OCI-LY7 (cell line): ENCODE measurements around the gene CA11.

Experiments used
- CTCF ChIP-seq: fragments of 200-600 bp; sonication (generic); conservative IDR thresholded peaks from 2 replicates; pipeline ENCODE4 v1.5.1; 2014; ENCODE audit warnings: mild to moderate bottlenecking, antibody characterized with exemption, low read length, moderate library complexity, mixed read lengths
- EZH2phosphoT487 ChIP-seq: fragments of 200-600 bp; sonication (generic); IDR thresholded peaks from 2 replicates; pipeline ENCODE4 v1.6.1; 2018; ENCODE audit warnings: low read depth, borderline replicate concordance, mild to moderate bottlenecking, mixed run types, antibody characterized with exemption, low read length, moderate library complexity, mixed read lengths

- TF ChIP-seq CTCF: no peak
- TF ChIP-seq EZH2phosphoT487: no peak
Measured at GRCh38 chr19:48676487-48676886, 30.5 kb upstream of the CA11 start.
